GM12891 (cell line): Measurements from ENCODE around the gene CCDC197.
A peak's percentile ranks its signal among the peaks of the same experiment; 100 is the strongest.

ENCODE experiments used
- DNase-seq: peaks from one replicate; pipeline ENCODE4 v3.0.0; 2011; ENCODE audit warnings: low spot score; ENCODE audit not compliant: insufficient read length
- FAIRE-seq: peaks from 2 replicates; lab custom pipeline; 2011; peaks lifted over from hg19 to GRCh38; lab: Jason Lieb, UNC
- PAX5 ChIP-seq: IDR thresholded peaks from 2 replicates; pipeline ENCODE4 v1.6.1; 2011; ENCODE audit warnings: low read length, moderate library complexity, mild to moderate bottlenecking; ENCODE audit not compliant: insufficient read depth, severe bottlenecking
- POLR2A ChIP-seq: IDR thresholded peaks from 2 replicates; pipeline ENCODE4 v1.6.1; 2011; ENCODE audit warnings: low read depth, low read length, control low read depth
- POLR2AphosphoS5 ChIP-seq: IDR thresholded peaks from 2 replicates; pipeline ENCODE4 v1.6.1; 2011; ENCODE audit warnings: low read depth, low read length, control low read depth
- POU2F2 ChIP-seq: IDR thresholded peaks from 2 replicates; pipeline ENCODE4 v1.6.1; 2011; ENCODE audit warnings: low read depth, mild to moderate bottlenecking, control low read depth, low read length, moderate library complexity
- SPI1 ChIP-seq: IDR thresholded peaks from 2 replicates; pipeline ENCODE4 v1.6.1; 2011; ENCODE audit warnings: low read depth, low read length, control low read depth
- TAF1 ChIP-seq: IDR thresholded peaks from 2 replicates; pipeline ENCODE4 v1.6.1; 2011; ENCODE audit warnings: low read depth, low read length, control low read depth

The CCDC197 gene

DNA sequence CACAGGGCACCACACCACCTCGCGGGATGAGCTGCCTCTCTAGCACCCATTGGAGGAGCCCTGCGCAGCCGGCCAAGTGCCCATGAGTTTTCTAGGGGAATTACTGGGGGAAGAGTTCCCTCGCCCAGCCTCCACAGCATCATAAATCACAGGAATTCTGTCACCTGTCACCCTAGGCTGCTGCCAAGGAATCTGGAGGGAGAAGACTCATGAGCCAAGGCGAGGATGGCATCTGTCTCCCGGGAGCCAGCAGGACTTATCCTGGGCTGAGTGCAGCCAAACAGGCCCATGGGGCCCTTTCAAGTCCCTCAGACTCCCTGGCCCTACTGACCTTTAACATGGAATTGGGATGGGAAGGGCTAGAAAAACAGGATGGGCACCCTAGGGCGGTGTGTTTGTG lies 21.2 kb downstream of the CCDC197 start:
- no peak for FAIRE-seq
- no peak for DNase-seq
- no peak for TF ChIP-seq SPI1
- no peak for TF ChIP-seq POLR2AphosphoS5
- no peak for TF ChIP-seq POLR2A
- TF ChIP-seq PAX5, result no peak
- no peak for TF ChIP-seq POU2F2
- TF ChIP-seq TAF1, result no peak

- TF ChIP-seq POU2F2 (no peak), POLR2A (no peak), POLR2AphosphoS5 (no peak)
- DNase-seq, result no peak
- FAIRE-seq, result no peak
These were observed 22.2 kb downstream of the CCDC197 start for GRCh38 chr14:94019329-94019728.

DNA sequence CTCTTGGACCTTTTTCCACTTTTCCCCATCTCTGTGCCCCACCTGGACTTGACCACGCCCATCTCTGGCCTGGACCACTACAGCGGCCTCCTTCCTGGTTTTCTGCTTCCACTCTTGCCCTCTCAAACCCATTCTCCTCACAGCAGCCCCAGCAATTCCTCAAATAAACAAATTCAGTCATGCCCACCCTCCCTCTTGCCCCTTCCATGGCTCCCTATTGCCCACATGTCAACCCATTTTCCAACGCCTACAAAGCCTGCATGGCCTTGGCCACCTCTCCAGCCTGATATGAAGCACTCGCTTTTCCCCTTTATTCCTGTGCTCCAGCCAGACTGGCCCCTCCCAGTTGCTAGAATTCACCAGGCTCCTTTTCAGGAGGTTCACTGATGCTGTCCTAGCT lies 23.2 kb downstream of the CCDC197 start:
- no peak for DNase-seq

DNA sequence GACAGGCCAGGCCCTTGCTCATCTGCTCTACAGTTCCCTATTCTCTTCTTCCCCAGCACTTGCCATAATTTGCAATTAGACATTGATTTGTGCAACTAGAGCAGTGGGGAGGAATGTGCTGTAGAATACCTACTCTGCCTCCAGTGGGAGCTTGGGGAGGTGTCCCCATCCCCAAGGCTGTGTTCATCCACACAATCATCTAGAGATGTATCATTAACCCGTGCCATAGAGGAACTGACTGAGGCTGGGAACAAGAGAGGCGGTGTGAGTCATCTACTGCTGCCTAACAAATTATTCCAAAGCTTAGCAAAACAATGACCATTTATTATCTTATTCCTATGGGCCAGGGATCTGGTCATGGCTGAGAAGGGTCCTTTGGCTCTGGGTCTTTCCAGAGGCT lies 23.9 kb downstream of the CCDC197 start:
- TF ChIP-seq POLR2AphosphoS5 (no peak), SPI1 (no peak)
- DNase-seq (no peak), FAIRE-seq (peak; percentile 48)

More for the DNA sequence above, 23.2 kb downstream of the CCDC197 start:
- TF ChIP-seq POU2F2, result no peak
- TF ChIP-seq POLR2AphosphoS5, result no peak
- TF ChIP-seq TAF1, result no peak
- no peak for TF ChIP-seq PAX5
- TF ChIP-seq SPI1, result no peak
- no peak for TF ChIP-seq POLR2A
- FAIRE-seq, result no peak

DNA sequence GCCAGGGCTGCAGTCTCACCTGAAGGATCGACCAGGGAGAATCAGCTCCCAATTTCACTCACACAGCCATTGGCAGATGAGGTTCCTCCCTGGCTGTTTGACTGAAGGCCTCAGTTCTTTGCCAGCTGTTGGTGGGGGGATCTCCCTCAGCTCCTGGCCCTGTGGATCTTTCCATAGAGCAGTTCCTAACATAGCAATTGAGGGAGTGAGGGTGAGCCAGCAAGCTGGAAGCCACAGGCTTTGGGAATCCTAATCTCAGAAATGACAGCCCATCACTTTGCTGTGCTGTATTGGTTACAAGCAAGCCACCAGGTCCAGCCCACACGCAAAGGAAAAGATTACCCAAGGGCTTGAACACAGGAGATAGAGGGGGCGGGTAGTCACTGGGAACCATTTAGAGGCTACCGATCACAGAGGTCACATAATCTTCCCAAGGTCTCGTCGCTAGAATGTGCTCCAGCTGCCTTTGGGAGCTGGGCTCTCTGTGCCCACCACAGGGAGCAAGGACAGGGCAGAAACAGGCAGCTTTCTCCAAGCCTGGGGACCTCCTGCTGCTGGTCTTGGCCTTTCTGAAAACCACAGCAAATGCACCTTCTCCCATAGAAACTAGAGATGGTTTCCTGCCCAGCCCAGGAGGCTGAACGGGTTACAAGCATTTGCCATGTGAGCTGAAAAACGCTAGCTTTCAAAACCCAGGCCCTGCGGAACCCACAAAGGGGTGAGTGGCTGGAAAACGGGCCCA lies 24.5 kb downstream of the CCDC197 start:
- DNase-seq (no peak), FAIRE-seq (peak; percentile 76)
- TF ChIP-seq PAX5, result no peak
- TF ChIP-seq POU2F2, result no peak
- TF ChIP-seq POLR2AphosphoS5, result no peak
- TF ChIP-seq SPI1, result no peak
- TF ChIP-seq POLR2A, result no peak
- no peak for TF ChIP-seq TAF1

DNA sequence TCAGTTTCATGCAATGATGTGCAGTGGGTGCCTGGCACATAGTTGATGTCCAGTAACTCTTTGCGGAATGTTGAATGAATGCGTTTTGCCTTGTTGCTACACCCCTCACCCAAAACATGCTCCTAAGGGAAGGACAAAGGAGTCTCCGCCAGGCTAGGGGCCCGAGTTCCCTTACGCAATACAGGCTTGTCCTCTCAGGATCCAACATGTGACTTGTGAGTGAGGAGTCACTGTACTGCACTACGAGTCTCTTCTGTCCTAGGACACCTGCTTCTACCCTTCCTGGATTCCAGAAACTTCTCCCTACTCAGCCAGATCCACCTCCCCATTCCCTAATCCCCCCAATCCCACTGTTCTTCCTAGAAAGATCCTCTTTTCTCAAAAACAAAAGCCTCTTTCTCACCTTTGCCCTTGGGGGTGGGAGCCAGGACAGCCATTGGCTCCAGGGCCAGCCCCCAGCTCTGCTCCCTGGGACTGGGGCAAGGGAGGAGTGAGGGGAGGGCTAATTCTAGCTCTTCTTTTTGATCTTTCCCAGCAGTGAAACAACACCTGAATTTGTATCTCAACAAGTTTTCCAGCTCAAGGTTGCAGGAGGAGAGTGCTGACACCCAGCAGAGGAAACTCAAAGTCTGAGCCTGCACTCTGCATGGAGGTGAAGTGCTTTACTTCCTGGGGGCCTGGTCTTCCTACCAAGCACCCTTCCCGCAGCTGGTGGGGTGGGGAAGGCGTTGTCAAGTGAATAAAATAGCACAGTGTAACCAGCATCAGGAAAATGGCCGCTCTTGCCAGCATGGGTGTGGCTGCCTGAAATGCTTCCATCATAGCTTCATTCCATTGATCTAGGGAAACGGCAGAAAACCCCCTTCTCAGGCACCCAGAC lies 25.7 kb downstream of the CCDC197 start:
- FAIRE-seq (no peak), DNase-seq (no peak)
- TF ChIP-seq POLR2A (no peak), TAF1 (no peak), POLR2AphosphoS5 (no peak), POU2F2 (no peak), PAX5 (no peak), SPI1 (no peak)

DNA sequence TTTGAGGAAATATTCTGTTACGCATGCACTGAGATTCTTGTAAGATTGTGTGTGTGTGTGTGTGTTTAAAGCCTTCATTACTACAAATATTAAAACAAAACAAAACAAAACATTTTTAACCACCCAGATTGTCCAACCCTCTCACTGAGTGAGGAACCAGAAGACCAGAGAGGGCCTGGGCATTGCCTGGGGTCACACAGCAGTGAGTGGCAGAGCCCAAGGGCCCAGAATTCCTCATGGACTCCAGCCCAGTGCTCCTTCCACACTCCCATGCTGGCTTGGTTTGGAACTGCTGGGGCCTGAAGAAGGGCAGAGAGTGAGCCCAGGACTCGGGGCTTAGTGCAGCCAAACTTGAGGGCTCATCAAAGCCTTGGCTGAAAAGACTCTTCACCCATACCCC lies 27.4 kb downstream of the CCDC197 start:
- TF ChIP-seq PAX5 (no peak), POU2F2 (no peak), TAF1 (no peak)
- FAIRE-seq (no peak), DNase-seq (no peak)

DNA sequence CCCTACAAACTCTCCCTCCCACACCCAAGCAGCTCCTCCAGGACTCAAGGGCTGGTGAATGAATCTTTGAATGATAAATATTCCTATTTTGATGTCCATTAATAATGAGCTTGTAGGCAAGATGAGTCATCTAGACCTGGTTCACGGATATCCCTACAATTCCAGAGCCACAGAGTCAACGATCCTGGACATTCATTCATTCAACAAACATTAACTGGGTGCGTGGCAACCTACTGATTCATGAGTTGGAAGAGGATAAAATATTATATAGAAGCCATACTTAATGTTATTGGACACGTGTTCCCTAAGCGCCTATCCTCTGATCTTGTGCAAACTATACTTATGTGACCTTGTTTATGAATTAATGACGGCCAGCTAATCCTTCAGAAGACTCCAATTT lies 28.6 kb downstream of the CCDC197 start:
- TF ChIP-seq POLR2A (no peak), POLR2AphosphoS5 (no peak), SPI1 (no peak), PAX5 (no peak), TAF1 (no peak), POU2F2 (no peak)
- no peak for FAIRE-seq
- DNase-seq, result no peak

- TF ChIP-seq POLR2AphosphoS5, result no peak
- peak; percentile 94 for TF ChIP-seq POU2F2
- FAIRE-seq (peak; percentile 90), DNase-seq (peak; percentile 99)
These were observed 29.2 kb downstream of the CCDC197 start, which contains the start of gene OTUB2 for GRCh38 chr14:94026173-94026888. Gene OTUB2, plus strand, starts transcription at chr14:94026340. Its CDS starts 198 bp downstream, at chr14:94026538.

DNA sequence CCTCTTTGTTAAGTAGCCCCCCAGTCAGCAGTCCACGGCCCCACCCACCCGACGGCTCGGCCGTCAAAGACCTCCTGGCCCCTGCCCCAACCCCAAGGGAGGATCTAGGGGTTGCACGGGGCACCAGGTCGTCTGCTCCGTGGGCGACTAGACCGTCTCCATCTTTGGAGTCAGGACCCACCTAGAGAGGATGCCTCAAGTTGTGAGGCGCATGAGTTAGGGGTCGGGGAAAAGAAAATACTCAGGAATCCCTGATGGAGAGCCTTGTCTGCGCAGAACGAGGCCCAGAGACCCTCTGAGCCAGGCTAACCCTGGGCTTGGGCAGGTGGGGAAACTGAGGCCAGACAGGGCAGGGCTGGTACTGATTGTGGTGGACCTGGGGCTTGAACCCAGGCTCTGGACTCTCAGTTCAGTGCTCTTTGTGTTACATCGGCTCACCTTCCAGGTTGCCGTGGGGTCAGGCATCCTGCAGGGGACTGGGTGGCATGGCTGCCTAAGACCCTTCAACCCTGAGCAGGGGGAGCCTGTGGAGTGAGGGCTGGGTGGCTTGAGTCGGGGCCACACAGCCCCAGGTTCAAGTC lies 29.9 kb downstream of the CCDC197 start:
- no peak for DNase-seq
- TF ChIP-seq PAX5 (no peak), SPI1 (no peak), POLR2A (no peak), TAF1 (no peak), POU2F2 (no peak), POLR2AphosphoS5 (no peak)
- no peak for FAIRE-seq
